Ovary (tissue), 3 donors: ENCODE data around the gene ZBTB18.

ENCODE experiments used
- CTCF ChIP-seq, 3 donors: fragments of 450-650 bp in 2 of 3; fragments of 200-600 bp in 1 of 3; IDR thresholded peaks; one replicate each; pipeline versions ENCODE4 v1.5.1 to v1.8.0; 2016 to 2022; ENCODE audit warnings: antibody characterized with exemption in 3 of 3, mild to moderate bottlenecking in 1 of 3
- EP300 ChIP-seq: sonication (generic); formaldehyde crosslinking; IDR thresholded peaks from one replicate; pipeline ENCODE4 v1.6.1; 2017; ENCODE audit warnings: antibody characterized with exemption
- POLR2A ChIP-seq: fragments of 450-650 bp; IDR thresholded peaks from one replicate; pipeline ENCODE4 v1.6.1; 2017; ENCODE audit warnings: antibody characterized with exemption, mild to moderate bottlenecking, moderate library complexity
- donor health status: DM: no; HTN: no; CAD: no.

DNA sequence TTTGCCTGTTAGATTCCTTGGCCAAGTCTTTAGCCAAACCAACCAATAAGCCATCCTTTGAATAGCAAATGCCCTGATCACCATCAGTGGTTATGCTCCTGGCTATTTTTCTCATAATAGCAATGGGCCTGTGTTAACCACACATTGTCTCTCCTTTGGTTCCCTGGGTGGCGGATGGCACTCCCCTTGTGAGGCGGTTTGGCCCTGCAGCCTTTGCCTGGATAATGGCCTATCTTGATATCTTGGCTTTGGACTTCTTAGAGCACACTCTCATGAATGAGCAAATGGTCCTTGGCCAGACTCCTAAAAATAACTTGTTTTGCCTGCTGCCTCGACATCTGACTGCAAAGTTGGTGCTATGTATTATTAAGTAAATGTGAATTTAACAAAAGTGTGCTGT is 22.4 kb upstream of the ZBTB18 start:
- no peak for TF ChIP-seq CTCF (IDR thresholded peaks at IDR 0.05)
- TF ChIP-seq POLR2A = no peak
- no peak for TF ChIP-seq EP300
